ENCODE results near the gene GAGE10.

DNA sequence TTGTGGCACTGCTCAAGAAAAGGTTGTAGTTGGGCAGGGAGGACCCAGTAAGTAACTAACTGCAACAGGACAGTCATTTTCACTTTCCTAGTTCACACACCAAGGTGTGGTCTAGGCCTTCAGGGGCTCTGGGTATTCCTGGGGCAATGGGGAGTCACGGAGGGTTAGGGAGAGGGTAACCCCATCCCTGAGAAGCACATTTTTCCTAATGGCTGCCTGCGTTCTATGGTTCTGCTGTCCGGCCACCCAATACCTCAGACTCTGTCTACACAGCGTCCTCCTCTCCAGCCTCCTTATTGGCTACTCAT lies 34.8 kb upstream of the GAGE10 start:
- TF ChIP-seq, protein P1, sequence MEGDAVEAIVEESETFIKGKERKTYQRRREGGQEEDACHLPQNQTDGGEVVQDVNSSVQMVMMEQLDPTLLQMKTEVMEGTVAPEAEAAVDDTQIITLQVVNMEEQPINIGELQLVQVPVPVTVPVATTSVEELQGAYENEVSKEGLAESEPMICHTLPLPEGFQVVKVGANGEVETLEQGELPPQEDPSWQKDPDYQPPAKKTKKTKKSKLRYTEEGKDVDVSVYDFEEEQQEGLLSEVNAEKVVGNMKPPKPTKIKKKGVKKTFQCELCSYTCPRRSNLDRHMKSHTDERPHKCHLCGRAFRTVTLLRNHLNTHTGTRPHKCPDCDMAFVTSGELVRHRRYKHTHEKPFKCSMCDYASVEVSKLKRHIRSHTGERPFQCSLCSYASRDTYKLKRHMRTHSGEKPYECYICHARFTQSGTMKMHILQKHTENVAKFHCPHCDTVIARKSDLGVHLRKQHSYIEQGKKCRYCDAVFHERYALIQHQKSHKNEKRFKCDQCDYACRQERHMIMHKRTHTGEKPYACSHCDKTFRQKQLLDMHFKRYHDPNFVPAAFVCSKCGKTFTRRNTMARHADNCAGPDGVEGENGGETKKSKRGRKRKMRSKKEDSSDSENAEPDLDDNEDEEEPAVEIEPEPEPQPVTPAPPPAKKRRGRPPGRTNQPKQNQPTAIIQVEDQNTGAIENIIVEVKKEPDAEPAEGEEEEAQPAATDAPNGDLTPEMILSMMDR (IDR thresholded peaks at IDR 0.05): no peak
- TF ChIP-seq POLR2AphosphoS5 (IDR thresholded peaks at IDR 0.05): no peak
